Activated CD8-positive, alpha-beta T cell treated with anti-CD3 and anti-CD28 coated beads for 36 hours (primary cell): Measurements from ENCODE around the gene AKAP13. TPM values are rescaled to one million over a fixed set of nuclear protein-coding genes. Genes with fewer than 3 reads are reported as not detected.

Experiments
- ATAC-seq: fragments of 200-7000 bp; cut with Tn5 transposase; one replicate; pipeline ENCODE4 v1.10.0; 2021; ENCODE audit warnings: mild to moderate bottlenecking, moderate library complexity
- CTCF ChIA-PET: fragments of 350-600 bp; sonication (Branson Sonifier 250); formaldehyde crosslinking; loops from one replicate; lab custom pipeline; 2021; ENCODE audit warnings: antibody characterized with exemption; lab: Charles Lee
- POLR2A ChIA-PET: fragments of 350-600 bp; sonication (Branson Sonifier 250); formaldehyde crosslinking; loops from one replicate; lab custom pipeline; 2021; ENCODE audit warnings: antibody characterized with exemption; lab: Charles Lee
- DNase-seq: peaks from one replicate; pipeline ENCODE4 v3.0.0-alpha.2; 2020
- H3K27ac Mint-ChIP-seq: one replicate; pipeline ENCODE4 v1.8.0; 2021; ENCODE audit warnings: mild to moderate bottlenecking, mixed read lengths
- H3K27me3 Mint-ChIP-seq: one replicate; pipeline ENCODE4 v1.8.0; 2021; ENCODE audit warnings: mixed read lengths
- H3K36me3 Mint-ChIP-seq: one replicate; pipeline ENCODE4 v1.8.0; 2021; ENCODE audit warnings: low read depth, mixed read lengths
- H3K4me1 Mint-ChIP-seq: one replicate; pipeline ENCODE4 v1.8.0; 2021; ENCODE audit warnings: low read depth, mixed read lengths
- H3K4me3 Mint-ChIP-seq: one replicate; pipeline ENCODE4 v1.8.0; 2021; ENCODE audit warnings: mild to moderate bottlenecking, moderate library complexity, mixed read lengths
- H3K9me3 Mint-ChIP-seq: one replicate; pipeline ENCODE4 v1.8.0; 2021; ENCODE audit warnings: mixed read lengths
- CTCF ChIP-seq: fragments of 200-600 bp; IDR thresholded peaks from one replicate; pipeline ENCODE4 v1.8.0; 2022; ENCODE audit warnings: antibody characterized with exemption, mild to moderate bottlenecking
- intact Hi-C: fragments of 100-400 bp; cut with micrococcal nuclease; formaldehyde crosslinking; loops from one replicate; pipeline ENCODE4 v1.10.0; 2022
- total RNA-seq, 2 experiments: library from RNA; stranded (reverse); gene quantifications; one replicate each; pipeline ENCODE4 v1.2.3, GENCODE V29; 2021

The AKAP13 gene
- total RNA-seq, 2 experiments from 2014 or later: 79.1 to 79.5 TPM

- POLR2A ChIA-PET: interaction anchor here (0.6 to 0.8 kb wide), 2 partner anchors 49 to 64 kb away, joined by 3 to 4 read pairs; no protein-coding TSS in a partner anchor
- DNase-seq (no peak), ATAC-seq (no peak)
- Mint-ChIP-seq H3K36me3 (no peaks in the 10 kb centered on the region), H3K9me3 (no peaks in the 10 kb centered on the region), H3K4me3 (no peak overlapping the region), H3K27ac (no peak overlapping the region), H3K4me1 (peaks cover 83% of the 10 kb centered on the region), H3K27me3 (no peaks in the 10 kb centered on the region)
- intact Hi-C loops: no loop called here
- CTCF ChIA-PET: interaction anchor here (1.1 to 2.4 kb wide), 4 partner anchors 10 to 145 kb away, joined by 3 to 21 read pairs (median 3); no protein-coding TSS in a partner anchor
- TF ChIP-seq CTCF: no peak
These were observed 94.9 kb downstream of the AKAP13 start for GRCh38 chr15:85475317-85475701.

- DNase-seq: no peak
- no peak for ATAC-seq
- Mint-ChIP-seq H3K9me3 (no peaks in the 10 kb centered on the region), H3K27ac (no peak overlapping the region), H3K4me1 (peaks cover 83% of the 10 kb centered on the region), H3K36me3 (no peaks in the 10 kb centered on the region), H3K27me3 (no peaks in the 10 kb centered on the region), H3K4me3 (no peak overlapping the region)
- TF ChIP-seq CTCF: no peak
- ChIA-PET POLR2A (interaction anchor here (0.6 to 0.8 kb wide), 2 partner anchors 48 to 64 kb away, joined by 3 to 4 read pairs; no protein-coding TSS in a partner anchor), CTCF (interaction anchor here (0.9 to 2.4 kb wide), 5 partner anchors 9 to 145 kb away, joined by 3 to 21 read pairs (median 3); no protein-coding TSS in a partner anchor)
- intact Hi-C loops: no loop called here
These were observed 95.3 kb downstream of the AKAP13 start for GRCh38 chr15:85475711-85476110.

GRCh38 chr15:85477061-85477460, 96.7 kb downstream of the AKAP13 start:
- Mint-ChIP-seq H3K27me3 (no peaks in the 10 kb centered on the region), H3K4me1 (peaks cover 88% of the 10 kb centered on the region), H3K4me3 (no peak overlapping the region), H3K27ac (no peak overlapping the region), H3K9me3 (no peaks in the 10 kb centered on the region), H3K36me3 (no peaks in the 10 kb centered on the region)
- DNase-seq: no peak
- no peak for TF ChIP-seq CTCF
- intact Hi-C loops: no loop called here
- CTCF ChIA-PET: interaction anchor here (0.7 to 2.0 kb wide), 5 partner anchors 9 to 181 kb away, joined by 3 to 5 read pairs (median 4); no protein-coding TSS in a partner anchor
- no peak for ATAC-seq
- POLR2A ChIA-PET: no interaction called here

GRCh38 chr15:85477730-85478129, 97.3 kb downstream of the AKAP13 start:
- POLR2A ChIA-PET: no interaction called here
- peak; percentile 21 for DNase-seq
- peak; percentile 15 for ATAC-seq

More at GRCh38 chr15:85477730-85478129, 97.3 kb downstream of the AKAP13 start:
- no peak for TF ChIP-seq CTCF
- Mint-ChIP-seq H3K4me3 (no peak overlapping the region), H3K27ac (peak overlapping the region; percentile 39), H3K27me3 (no peaks in the 10 kb centered on the region), H3K9me3 (no peaks in the 10 kb centered on the region), H3K36me3 (no peaks in the 10 kb centered on the region), H3K4me1 (peaks cover 89% of the 10 kb centered on the region)
- intact Hi-C loops: no loop called here
- CTCF ChIA-PET: interaction anchor here (0.7 to 2.0 kb wide), 4 partner anchors 8 to 181 kb away, joined by 3 to 5 read pairs (median 4); no protein-coding TSS in a partner anchor
